ENCODE measurements around the gene ABHD12B. TPM values are rescaled to one million over a fixed set of nuclear protein-coding genes. Genes with fewer than 3 reads are reported as not detected.
"Not testable (repeated sequence)": the region's sequence is repeated elsewhere in the genome, so short reads cannot be mapped to it uniquely, and the experiment has no call there.

ABHD12B gene
- total RNA-seq, 1 experiment from 2014 or later = 9.6 TPM

DNA sequence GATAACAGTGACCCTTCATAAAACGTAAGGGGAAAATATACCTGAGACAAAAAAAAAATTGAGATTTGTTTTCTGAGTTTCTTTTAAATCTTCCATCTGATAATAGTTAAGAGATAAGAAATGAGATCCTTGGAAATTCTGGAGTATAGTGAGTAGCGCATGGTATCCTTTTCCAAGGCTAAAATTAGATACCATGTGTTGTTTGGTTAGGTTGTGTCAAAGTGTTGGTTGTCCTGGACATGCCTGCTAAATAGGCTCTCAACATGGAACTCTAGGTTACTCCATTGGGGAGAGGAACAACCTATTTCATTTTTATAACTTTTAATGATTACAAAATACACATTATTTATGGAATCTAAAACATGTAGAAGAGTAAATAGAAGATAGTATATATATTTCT, 57.7 kb downstream of the ABHD12B start:
- Histone ChIP-seq H3K36me3 (replicated peaks; ENCODE audit: control insufficient read depth, insufficient read depth, low read length) (peaks cover 19% of the 10 kb centered on the region), H3K4me3 (ENCODE audit: insufficient read depth, low read depth, low read length) (no peak overlapping the region), H3K27me3 (ENCODE audit: control insufficient read depth, insufficient read depth, low read length) (no peaks in the 10 kb centered on the region)
- DNase-seq = no peak

DNA sequence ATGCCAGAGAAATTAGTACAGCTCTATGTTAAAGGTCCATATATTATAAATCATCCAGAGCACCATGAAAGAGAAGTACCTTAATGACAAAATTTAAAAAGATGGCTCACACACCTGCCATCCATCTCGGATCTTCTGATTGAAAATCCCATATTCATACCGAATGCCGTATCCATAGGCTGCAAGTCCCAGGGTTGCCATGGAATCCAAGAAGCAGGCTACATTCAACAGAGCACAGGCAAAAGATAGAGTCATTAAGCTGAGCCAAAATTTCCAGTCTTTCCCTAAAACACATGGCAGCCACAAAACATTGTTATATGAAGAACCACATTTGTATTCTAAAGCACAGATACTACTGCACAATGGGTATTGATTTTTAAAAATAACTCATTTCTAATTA, 59.7 kb downstream of the ABHD12B start:
- H3K36me3 ChIP-seq (replicated peaks; ENCODE audit: control insufficient read depth, insufficient read depth, low read length) = peaks cover 28% of the 10 kb centered on the region
- no peaks in the 10 kb centered on the region for H3K27me3 ChIP-seq (ENCODE audit: control insufficient read depth, insufficient read depth, low read length)
- H3K4me3 ChIP-seq (ENCODE audit: insufficient read depth, low read depth, low read length) = no peak overlapping the region
- no peak for DNase-seq

DNA sequence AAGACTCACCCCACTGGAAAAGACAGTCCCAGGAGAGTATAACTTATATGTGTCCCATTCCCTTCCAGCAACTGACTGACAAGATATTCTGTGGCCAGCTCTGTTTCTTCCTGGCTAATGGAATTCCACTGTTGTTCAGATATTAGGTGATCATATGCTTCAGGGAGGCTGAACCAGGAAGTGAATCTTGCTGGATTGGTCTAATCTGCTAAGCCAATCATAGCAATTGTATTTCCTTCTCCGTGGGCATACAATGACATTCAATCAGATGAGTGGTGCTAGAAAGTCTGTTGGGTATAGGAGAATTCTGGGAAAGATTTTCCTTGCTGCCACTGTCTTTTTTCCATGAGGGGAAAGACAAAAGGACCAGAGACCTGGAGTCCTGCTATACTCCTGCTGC, 60.3 kb downstream of the ABHD12B start:
- no peaks in the 10 kb centered on the region for H3K27me3 ChIP-seq (ENCODE audit: control insufficient read depth, insufficient read depth, low read length)
- no peak for DNase-seq
- no peak overlapping the region for H3K4me3 ChIP-seq (ENCODE audit: insufficient read depth, low read depth, low read length)
- peaks cover 30% of the 10 kb centered on the region for H3K36me3 ChIP-seq (replicated peaks; ENCODE audit: control insufficient read depth, insufficient read depth, low read length)

DNA sequence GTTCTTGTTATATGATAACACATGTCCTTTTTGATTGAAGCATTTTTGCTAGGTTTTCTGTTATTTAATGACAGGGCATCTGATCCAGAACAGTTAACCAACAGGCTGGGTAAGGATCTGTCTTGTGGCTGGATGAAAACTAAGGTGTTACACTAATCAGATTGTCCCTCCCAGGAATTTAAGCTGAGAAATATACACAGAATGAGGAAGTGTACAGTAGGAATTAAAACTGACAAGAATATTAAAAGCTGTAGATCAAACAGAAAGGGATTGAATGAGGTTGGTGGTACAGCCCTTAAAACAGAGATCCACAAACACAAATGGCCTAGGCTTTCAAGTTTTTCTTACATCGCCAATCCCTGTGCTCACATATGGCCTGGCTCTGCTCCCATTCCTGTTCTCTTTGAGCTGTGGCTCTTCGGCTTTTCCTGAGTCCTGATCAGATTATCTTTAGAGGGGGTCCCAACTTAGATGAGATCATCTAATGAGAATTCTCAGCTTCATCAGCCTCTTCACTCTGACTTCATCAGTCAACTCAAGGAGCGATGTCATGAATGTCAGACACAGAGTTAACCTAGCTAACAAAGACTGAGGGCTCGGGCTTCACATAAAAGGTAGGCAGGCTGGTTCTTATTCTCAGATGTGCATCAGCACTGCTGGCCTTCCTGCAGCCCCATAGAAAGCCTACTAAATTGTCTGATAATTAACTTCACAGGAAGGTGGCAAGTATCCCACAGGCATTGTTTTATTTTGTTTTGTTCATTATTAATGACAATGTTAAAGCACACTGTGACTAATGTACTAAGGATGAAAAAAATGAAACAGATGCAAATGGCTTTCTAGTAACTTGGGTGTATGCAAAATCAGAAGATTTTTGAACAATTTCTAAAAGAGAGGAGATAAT, 61.0 kb downstream of the ABHD12B start:
- Histone ChIP-seq H3K4me3 (ENCODE audit: insufficient read depth, low read depth, low read length) (no peak overlapping the region), H3K36me3 (replicated peaks; ENCODE audit: control insufficient read depth, insufficient read depth, low read length) (peaks cover 29% of the 10 kb centered on the region), H3K27me3 (ENCODE audit: control insufficient read depth, insufficient read depth, low read length) (no peaks in the 10 kb centered on the region)
- DNase-seq = no peak

DNA sequence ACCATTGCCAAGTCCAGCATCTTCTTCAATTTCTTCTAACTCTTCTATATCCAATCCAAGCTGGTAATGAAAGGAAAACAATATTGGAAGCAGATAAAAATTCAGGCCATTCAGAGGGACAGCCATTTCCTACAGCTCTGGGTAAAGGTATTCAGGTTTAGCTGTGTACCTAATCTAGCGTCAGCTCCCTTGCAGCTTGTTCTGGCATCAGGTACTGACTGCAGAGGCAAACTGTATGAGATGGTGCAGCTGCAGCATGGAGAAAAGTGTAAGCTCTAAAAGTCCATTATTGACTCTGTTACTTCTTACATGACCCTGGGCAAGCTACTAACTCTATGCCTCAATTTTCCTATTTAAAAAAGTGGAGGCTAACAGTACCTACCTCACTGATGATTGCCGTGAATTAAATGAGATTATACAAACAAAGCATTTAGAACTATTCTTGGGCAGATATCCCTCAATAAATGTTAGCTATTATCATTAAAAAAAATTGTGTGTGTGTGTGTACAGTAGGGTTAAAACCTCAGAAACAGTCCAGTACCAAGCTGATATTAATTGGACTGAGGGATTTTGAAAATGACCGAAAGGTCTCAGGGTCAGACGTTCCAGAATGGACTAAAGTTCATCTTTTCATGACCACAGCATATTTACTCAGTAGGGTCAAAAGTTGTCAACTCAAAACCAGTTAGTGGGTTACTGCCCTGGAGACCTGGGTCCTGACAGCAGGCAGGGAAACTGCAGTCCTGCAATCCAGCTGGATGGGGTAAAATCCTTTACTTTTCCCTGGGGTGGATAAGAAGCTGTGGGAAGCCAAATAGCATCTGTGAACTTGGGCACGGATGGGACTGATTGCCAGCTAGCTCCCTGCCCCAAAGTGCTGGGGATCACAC, 63.5 kb downstream of the ABHD12B start:
- Histone ChIP-seq H3K36me3 (replicated peaks; ENCODE audit: control insufficient read depth, insufficient read depth, low read length) (peaks cover 25% of the 10 kb centered on the region), H3K27me3 (ENCODE audit: control insufficient read depth, insufficient read depth, low read length) (no peaks in the 10 kb centered on the region), H3K4me3 (ENCODE audit: insufficient read depth, low read depth, low read length) (no peak overlapping the region)
- DNase-seq = no peak

DNA sequence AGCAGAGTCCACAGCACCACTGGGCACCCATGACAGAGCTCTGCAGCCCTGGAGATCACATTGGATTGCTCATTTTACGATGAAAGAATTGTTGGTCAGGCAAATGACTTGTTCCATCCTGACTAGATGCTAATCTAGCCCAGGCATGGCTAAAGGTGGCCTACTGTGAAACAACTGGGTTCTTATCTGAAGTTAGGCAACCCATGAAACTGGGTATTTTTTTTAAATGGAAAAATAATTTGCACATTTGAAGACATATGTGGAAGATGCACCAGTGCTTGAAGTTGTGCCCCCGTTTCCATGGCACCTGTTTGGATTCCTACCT, 64.1 kb downstream of the ABHD12B start:
- Histone ChIP-seq H3K4me3 (ENCODE audit: insufficient read depth, low read depth, low read length) (no peak overlapping the region), H3K36me3 (replicated peaks; ENCODE audit: control insufficient read depth, insufficient read depth, low read length) (peaks cover 26% of the 10 kb centered on the region), H3K27me3 (ENCODE audit: control insufficient read depth, insufficient read depth, low read length) (no peaks in the 10 kb centered on the region)
- DNase-seq = no peak

DNA sequence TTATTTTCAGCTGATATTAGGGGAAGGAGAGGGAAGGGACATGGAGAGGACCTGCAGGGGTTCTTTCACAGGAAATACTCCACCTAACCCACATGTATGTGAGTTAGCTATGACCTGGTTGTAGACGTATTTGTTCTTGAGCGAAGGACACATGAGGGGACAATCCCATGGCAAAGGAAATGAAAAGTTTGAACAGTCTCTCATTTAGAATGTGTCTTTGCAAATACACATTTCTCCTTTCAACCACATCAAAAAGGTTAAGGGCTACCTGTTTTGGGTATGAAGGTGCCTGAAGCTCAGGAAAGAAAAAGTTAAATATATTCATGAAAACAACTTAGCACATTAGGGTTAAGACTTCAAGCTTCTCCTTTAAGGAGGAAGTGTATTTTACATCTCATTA, 65.0 kb downstream of the ABHD12B start:
- no peak overlapping the region for H3K4me3 ChIP-seq (ENCODE audit: insufficient read depth, low read depth, low read length)
- peaks cover 24% of the 10 kb centered on the region for H3K36me3 ChIP-seq (replicated peaks; ENCODE audit: control insufficient read depth, insufficient read depth, low read length)
- no peak for DNase-seq
- no peaks in the 10 kb centered on the region for H3K27me3 ChIP-seq (ENCODE audit: control insufficient read depth, insufficient read depth, low read length)

DNA sequence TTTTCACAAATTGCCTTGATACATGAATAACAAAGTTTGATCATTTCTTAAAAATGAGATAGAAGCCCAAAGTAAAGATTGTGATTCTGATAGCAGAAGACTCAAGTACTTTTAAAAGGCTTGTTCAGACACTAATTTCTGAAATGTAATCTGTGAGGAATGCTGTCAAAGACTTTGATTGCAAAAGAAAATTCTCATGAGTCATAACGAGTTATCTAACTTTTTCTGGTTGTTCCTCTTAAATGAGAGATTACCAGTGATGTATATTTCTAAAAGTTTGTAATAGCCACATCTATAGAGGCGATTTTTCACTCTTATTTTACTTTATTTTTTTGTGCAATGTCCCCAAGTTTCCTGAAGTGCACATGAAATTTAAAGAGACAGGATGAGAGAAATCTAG, 65.5 kb downstream of the ABHD12B start:
- peaks cover 25% of the 10 kb centered on the region for H3K36me3 ChIP-seq (replicated peaks; ENCODE audit: control insufficient read depth, insufficient read depth, low read length)
- H3K27me3 ChIP-seq (ENCODE audit: control insufficient read depth, insufficient read depth, low read length) = no peaks in the 10 kb centered on the region
- DNase-seq = no peak
- H3K4me3 ChIP-seq (ENCODE audit: insufficient read depth, low read depth, low read length) = no peak overlapping the region

DNA sequence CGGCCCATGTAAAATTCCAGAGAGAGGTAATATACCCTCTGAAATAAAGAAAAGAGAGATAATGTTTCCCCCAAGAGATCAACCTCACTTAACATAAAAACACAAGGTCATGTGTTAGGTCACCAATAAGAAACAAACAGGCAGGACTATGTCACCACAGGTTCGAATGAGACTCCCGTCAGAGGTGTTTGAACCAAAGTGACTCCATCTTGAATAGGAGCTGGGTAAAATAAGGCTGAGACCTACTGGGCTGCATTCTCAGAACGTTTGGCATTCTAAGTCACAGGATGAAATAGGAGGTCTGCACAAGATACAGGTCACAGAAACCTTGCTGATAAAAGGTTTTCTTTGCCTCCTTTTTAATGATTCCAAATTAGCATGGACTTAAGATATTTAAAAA, 65.9 kb downstream of the ABHD12B start:
- Histone ChIP-seq H3K27me3 (ENCODE audit: control insufficient read depth, insufficient read depth, low read length) (no peaks in the 10 kb centered on the region), H3K4me3 (ENCODE audit: insufficient read depth, low read depth, low read length) (no peak overlapping the region), H3K36me3 (replicated peaks; ENCODE audit: control insufficient read depth, insufficient read depth, low read length) (peaks cover 22% of the 10 kb centered on the region)
- DNase-seq = no peak

DNA sequence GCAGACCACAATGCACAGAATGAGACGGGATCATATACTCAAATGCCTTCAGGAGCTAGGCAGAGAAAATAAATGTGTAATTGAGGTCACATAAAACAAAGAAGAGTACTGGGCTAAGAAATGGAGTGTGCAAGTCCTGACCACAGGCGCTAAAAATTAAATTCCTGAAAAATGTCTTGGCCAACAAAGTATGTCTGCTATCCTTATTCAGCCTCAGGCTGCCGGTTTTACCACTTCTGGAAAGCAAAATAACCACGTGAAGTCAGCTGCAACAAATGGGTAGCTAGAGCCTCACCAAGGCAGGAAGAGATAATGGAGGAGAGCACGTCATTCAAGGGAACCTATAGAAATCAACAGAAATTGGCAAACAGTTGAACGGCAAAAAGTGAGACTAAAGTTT, 69.3 kb downstream of the ABHD12B start:
- Histone ChIP-seq H3K27me3 (ENCODE audit: control insufficient read depth, insufficient read depth, low read length) (peaks cover 1% of the 10 kb centered on the region; the same call in 1 of the 2 replicates), H3K36me3 (replicated peaks; ENCODE audit: control insufficient read depth, insufficient read depth, low read length) (peaks cover 11% of the 10 kb centered on the region), H3K4me3 (ENCODE audit: insufficient read depth, low read depth, low read length) (no peak overlapping the region)
- DNase-seq = no peak

DNA sequence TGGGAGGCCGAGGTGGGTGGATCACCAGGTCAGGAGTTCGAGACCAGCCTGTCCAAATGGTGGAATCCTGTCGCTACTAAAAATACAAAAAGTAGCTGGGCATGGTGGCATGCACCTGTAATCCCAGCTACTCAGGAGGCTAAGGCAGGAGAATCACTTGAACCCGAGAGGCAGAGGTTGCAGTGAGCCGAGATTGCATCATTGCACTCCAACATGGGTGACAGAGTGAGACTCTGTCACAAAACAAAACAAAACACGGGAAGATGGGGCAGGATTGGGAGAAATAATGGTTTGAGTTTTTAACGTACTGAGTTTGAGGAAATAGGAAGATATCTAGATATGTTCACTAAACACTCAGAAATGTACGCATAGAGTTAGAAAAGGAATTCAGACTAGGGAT, 69.8 kb downstream of the ABHD12B start:
- not testable (repeated sequence) for H3K36me3 ChIP-seq (replicated peaks; ENCODE audit: control insufficient read depth, insufficient read depth, low read length); H3K27me3 ChIP-seq (ENCODE audit: control insufficient read depth, insufficient read depth, low read length); H3K4me3 ChIP-seq (ENCODE audit: insufficient read depth, low read depth, low read length); DNase-seq

DNA sequence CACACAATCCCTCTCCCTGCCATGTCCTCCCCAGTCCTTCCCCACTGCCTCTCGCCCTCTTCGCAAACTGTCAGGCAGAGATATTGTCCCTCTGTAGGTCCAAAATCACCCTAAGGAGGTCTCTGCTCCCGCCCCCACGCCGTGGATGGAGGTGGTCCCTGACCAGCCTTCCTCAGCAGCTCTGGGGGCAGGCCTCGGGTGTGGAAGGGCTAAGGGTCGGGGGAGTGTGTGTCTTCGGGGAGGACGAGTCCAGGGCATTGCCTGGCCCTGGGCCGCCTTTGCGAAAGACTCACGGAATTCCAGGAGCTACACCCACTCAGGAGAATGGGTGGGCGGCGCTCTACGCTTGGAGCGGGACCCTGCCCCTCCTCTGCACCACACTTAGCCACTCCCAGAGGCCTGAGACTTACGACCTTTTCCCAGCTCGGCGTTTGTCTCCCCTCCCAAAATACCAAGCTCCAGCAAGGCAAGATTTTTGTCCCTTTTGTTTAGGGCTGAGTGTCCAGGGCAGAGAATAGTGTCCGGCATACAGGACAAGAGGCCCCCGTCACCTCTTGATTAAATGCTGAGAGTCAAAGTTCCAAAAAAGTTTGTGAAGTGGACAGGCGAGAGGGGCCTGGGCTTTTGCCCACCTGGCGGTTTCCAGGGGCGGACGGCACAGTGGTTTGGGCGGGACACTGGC, 71.5 kb downstream of the ABHD12B start:
- Histone ChIP-seq H3K27me3 (ENCODE audit: control insufficient read depth, insufficient read depth, low read length) (peaks cover 1% of the 10 kb centered on the region; the same call in 1 of the 2 replicates), H3K4me3 (ENCODE audit: insufficient read depth, low read depth, low read length) (peak overlapping the region; percentile 87), H3K36me3 (replicated peaks; ENCODE audit: control insufficient read depth, insufficient read depth, low read length) (peaks cover 8% of the 10 kb centered on the region)
- DNase-seq = peak; percentile 83

DNA sequence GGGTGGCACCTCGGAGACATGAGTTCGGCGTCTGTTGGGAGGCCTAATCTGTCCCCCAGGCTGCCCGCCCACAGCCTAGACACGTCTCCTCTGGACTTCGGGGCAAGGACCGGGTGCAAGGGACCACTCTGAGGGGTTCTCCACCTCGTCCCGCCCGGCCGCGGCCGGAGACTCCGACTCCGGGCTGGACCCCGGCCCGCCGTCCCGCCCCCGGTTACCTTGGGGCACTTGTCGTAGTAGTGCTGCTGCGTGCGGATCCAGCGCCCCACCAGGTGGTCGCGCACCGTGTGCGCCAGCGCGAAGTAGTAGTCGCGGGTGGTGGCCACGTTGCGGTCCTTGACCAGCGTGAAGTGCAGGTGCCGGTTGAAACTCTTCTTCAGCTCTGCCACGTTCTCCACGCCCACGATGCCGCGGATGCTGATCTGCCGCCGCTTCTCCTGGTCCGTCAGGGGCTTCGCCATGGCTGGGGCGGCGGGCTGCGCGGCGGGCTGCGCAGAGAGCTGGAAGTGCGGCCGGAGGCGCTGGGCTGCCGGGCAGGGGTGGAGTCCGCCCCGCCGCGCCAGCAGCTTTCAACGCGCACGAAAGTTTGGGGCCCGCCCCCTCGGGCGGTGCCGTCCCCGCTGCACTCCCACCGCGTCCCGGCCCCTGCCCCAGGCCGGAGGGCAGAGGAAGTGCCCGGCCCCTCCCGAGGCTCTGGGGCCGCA, 72.2 kb downstream of the ABHD12B start, which contains the start of gene PYGL:
Gene PYGL, minus strand, starts transcription at position 541 of the 704 bp plus-strand sequence. Its CDS starts 80 bp downstream, at position 461.
- H3K27me3 ChIP-seq (ENCODE audit: control insufficient read depth, insufficient read depth, low read length) = peaks cover 1% of the 10 kb centered on the region; the same call in 1 of the 2 replicates
- peaks cover 8% of the 10 kb centered on the region for H3K36me3 ChIP-seq (replicated peaks; ENCODE audit: control insufficient read depth, insufficient read depth, low read length)
- peak; percentile 94 for DNase-seq
- peak within 1 kb of the TSS; percentile 87 for H3K4me3 ChIP-seq (ENCODE audit: insufficient read depth, low read depth, low read length)

Data from H7 (cell line).